ENCODE results near the gene PRKG1. TPM values are rescaled to one million over a fixed set of nuclear protein-coding genes. Genes with fewer than 3 reads are reported as not detected.

The PRKG1 gene
- total RNA-seq, 1 experiment from 2014 or later = 136 TPM

- DNase-seq (ENCODE audit: low spot score) = no peak
- in situ Hi-C loops (cut with HindIII; ENCODE audit: low sequenced_read_pairs) = no loop called here
Observed at GRCh38 chr10:52105301-52105700, 1031.0 kb downstream of the PRKG1 start.

GRCh38 chr10:52106011-52106410, 1031.7 kb downstream of the PRKG1 start:
- in situ Hi-C loops (cut with HindIII; ENCODE audit: low sequenced_read_pairs) = no loop called here
- DNase-seq (ENCODE audit: low spot score) = no peak

DNA sequence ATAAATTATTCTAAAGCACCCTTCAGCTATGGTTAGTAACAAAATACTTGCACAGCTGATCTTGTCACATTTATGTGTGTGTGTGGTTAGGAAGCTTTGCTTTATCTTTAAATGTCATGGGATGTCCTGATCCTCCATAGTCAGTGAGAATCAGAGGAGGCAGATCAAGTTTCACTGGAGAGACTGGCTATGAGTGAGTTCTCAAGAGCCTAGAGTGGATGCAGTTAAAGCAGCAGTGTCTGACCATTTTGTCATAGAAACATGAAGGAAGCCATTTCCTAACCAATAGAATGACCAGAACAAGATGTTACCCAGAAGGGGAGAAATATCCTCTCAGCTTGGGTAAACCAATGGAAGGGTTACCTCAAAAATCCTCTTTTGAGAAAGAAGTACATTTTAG, 1032.6 kb downstream of the PRKG1 start:
- DNase-seq (ENCODE audit: low spot score) = no peak
- in situ Hi-C loops (cut with HindIII; ENCODE audit: low sequenced_read_pairs) = no loop called here

- in situ Hi-C loops (cut with HindIII; ENCODE audit: low sequenced_read_pairs) = no loop called here
- DNase-seq (ENCODE audit: low spot score) = no peak
Observed at GRCh38 chr10:52108236-52108635, 1033.9 kb downstream of the PRKG1 start.

GRCh38 chr10:52110576-52110975, 1036.3 kb downstream of the PRKG1 start:
- in situ Hi-C loops (cut with HindIII; ENCODE audit: low sequenced_read_pairs) = no loop called here
- no peak for DNase-seq (ENCODE audit: low spot score)

DNA sequence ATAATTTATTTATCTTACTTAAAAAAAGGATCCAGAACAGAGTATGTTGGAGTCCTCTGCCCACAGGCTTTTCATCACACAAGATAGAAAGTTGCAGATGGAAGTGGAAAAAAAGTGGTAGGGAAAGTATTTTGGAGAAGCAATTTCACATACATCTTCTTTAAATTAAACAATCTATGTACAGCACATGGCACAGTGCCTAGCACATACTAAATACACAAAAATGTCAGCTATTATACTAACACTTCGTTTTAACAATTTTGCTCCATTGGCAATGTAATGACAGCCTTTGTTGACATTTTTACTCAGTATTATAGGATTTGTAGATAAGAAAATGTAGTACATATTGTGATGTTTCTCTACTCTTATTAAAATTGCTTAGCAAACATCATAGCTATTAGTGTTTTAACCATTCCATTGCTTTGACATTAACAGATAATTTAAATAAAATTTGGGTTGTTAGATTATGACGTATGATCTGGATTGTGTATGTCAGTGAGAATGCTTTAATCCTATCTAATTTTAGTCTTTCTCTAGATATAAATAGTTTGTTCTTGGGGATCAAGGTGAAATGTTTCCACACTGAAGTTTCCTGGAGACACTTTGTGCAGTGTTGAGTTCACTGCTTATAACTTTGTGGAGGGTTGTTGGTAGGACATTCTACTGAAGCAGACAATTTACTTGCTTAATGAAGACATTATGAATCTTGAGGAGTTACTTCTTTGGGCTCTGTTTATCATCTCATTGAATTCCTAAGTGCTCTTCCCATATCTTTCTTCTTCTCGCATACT, 1037.0 kb downstream of the PRKG1 start:
- in situ Hi-C loops (cut with HindIII; ENCODE audit: low sequenced_read_pairs) = no loop called here
- DNase-seq (ENCODE audit: low spot score) = no peak

GRCh38 chr10:52115823-52116222, 1041.5 kb downstream of the PRKG1 start:
- no peak for DNase-seq (ENCODE audit: low spot score)
- in situ Hi-C loops (cut with HindIII; ENCODE audit: low sequenced_read_pairs) = no loop called here

DNA sequence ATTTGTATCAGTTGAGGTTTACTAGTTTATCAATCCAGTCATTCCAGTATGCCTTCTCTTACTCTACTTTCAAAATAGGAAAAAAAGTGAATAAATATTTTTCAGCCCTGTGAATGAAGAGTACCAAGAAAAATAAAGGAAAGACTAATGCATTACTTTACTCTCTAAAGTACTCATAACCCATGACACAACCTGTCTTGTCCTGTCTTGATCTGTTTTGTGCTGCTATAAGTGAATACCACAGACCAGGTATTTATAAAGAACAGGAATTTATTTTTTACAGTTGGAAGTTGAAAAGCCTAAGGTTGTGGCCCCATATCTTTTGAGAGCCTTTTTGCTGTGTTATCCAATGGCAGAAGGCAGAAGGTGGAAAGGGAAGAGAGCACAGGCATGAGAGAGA, 1045.2 kb downstream of the PRKG1 start:
- in situ Hi-C loops (cut with HindIII; ENCODE audit: low sequenced_read_pairs) = no loop called here
- DNase-seq (ENCODE audit: low spot score) = no peak

- in situ Hi-C loops (cut with HindIII; ENCODE audit: low sequenced_read_pairs) = no loop called here
- DNase-seq (ENCODE audit: low spot score) = no peak
Observed at GRCh38 chr10:52121688-52122087, 1047.4 kb downstream of the PRKG1 start.

DNA sequence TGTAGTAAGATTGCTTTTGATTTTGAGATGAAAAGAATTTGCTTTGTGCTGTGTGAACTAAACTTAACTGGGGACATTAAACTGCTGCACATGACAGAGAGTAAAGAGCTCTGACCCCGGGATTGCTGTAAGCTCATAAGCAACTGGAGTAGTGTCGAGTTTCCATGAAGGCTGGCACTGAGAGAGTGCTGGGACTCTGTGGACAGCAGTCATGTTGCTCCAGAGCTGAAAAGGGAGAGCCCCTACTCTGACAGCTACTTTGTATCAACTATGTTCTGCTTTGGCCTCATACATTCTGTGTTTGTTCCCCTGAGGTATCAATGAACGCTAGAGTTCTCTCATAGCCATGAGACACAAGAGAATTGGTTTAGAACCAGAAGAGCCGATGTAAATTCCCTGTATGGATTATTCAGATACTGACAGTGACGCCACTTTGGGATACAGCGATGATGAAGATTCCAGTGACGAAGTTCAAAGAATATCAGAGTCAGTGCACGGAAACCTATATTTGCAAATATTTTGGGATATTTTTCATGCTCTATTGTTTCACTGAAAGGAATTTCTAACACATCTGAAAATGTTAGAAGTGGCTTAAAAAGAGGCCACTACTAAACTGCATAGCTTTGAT, 1053.9 kb downstream of the PRKG1 start:
- in situ Hi-C loops (cut with HindIII; ENCODE audit: low sequenced_read_pairs) = no loop called here

DNA sequence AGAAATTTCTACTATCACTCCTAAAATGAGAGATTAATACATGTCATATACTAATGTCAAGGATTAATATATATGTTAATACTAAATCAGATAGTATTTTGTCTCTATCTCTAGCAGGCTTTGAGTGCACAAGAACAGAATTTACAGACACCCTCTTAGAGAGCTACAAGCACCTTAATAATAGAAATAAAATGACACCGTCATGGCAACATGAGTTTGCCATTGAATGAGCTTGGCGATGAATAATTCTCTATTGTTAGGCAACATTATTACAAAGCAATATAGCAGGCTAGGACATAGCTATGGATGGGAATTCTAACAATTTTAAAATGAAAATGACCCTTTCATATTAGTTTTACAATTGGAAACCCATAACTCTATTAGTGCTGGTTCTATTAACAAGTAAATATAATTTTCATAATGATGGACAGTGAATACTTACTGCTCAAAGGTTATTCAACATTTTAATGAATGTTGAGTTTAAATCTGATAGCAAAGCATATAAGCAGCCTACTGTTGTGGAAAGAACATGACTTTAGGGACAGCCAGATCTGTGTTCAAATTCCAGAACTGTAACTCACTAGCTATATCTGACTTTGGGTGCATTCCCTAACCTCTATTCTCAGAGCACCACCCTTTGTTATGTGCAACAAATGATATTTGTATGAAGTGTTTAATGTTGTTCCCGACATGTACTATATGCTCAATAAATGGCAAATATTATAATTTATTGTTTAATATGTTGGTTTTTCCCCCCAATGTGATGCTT, 1055.3 kb downstream of the PRKG1 start:
- in situ Hi-C loops (cut with HindIII; ENCODE audit: low sequenced_read_pairs) = no loop called here
- no peak for DNase-seq (ENCODE audit: low spot score)

More for the DNA sequence above, 1053.9 kb downstream of the PRKG1 start:
- DNase-seq (ENCODE audit: low spot score) = no peak

DNA sequence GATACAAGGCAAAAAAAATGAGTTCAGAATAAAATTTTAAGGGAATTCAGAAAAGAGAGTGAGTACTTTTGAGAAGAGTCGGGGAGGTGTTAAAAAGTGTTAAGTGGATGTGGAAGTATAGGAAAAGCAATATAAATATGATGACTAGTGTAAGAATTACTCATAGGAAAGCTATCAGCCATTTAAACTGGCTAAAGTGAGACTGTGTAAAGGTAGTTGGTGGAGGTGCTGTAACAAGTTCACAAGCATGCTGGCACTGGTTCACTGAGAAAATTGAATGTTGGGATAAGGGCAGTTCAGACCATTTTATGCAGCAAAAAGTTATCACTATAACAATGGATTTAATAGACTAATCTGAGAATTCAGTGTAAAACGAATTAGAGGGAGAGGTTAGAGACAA, 1060.8 kb downstream of the PRKG1 start:
- in situ Hi-C loops (cut with HindIII; ENCODE audit: low sequenced_read_pairs) = no loop called here
- no peak for DNase-seq (ENCODE audit: low spot score)

- no peak for DNase-seq (ENCODE audit: low spot score)
- in situ Hi-C loops (cut with HindIII; ENCODE audit: low sequenced_read_pairs) = no loop called here
Observed at GRCh38 chr10:52136921-52137320, 1062.6 kb downstream of the PRKG1 start.

GRCh38 chr10:52143338-52143737, 1069.1 kb downstream of the PRKG1 start:
- DNase-seq (ENCODE audit: low spot score) = no peak
- in situ Hi-C loops (cut with HindIII; ENCODE audit: low sequenced_read_pairs) = no loop called here

- DNase-seq (ENCODE audit: low spot score) = no peak
Observed at GRCh38 chr10:52145636-52146035, 1071.3 kb downstream of the PRKG1 start.

DNA sequence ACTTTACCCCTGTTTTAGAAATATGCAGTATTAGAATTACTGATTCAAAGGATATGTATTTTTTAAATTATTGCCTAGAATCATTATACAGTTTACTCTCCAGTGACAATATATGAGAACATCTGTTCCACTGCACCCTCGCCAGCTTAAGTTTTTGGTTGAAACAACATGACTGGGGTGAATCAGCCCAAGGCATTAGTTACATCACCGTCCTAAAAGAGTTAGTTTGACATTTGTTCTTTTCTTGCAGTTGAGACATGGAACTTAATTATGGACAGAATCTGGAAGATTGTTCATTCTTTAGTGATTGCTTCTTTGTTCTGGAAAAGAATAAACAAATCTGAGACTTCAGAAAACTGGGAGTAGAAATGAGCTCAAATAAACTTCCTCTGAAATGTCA, 1072.5 kb downstream of the PRKG1 start:
- in situ Hi-C loops (cut with HindIII; ENCODE audit: low sequenced_read_pairs) = no loop called here
- DNase-seq (ENCODE audit: low spot score) = no peak

More at GRCh38 chr10:52145636-52146035, 1071.3 kb downstream of the PRKG1 start:
- in situ Hi-C loops (cut with HindIII; ENCODE audit: low sequenced_read_pairs) = no loop called here

DNA sequence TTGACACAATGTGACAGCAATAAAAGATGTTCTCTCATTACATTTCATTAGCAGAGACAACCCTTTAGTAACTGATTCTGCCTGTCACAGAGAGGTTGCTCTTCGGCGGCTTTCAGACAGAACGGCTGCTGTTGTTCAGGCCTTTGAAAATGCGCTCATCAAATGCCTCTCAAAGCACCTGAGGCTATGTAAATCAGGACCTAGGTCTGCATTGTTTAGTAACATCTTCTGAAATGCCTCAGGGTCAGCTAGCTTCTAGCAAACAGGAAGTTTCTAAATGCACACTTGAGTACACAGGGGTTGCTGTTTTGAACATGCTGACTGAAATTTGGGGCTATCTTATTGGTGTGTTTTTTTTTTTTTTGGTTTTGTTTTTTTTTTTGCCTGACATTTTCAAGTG, 1096.5 kb downstream of the PRKG1 start:
- no peak for DNase-seq (ENCODE audit: low spot score)
- in situ Hi-C loops (cut with HindIII; ENCODE audit: low sequenced_read_pairs) = no loop called here

DNA sequence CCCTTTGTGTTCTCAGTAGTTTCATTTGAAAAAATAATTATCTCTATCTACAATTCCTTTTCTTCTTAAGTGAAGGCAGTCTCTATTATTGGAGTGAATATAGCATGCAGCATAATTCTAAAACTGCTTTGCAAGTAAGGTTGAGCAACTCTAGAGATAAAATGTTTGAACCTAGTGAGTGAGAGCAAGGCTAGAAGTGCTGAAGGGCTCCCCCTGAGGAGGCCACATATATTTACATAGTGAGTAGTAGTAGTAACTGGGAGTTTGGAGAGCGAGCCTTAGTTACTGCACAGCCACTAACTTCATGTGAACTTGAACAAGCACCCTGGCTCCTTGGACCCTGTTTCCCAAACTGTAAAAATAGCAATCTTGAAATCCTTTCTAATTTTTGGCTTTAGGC, 1098.3 kb downstream of the PRKG1 start:
- DNase-seq (ENCODE audit: low spot score) = no peak
- in situ Hi-C loops (cut with HindIII; ENCODE audit: low sequenced_read_pairs) = no loop called here

- in situ Hi-C loops (cut with HindIII; ENCODE audit: low sequenced_read_pairs) = no loop called here
Observed at GRCh38 chr10:52185256-52185655, 1111.0 kb downstream of the PRKG1 start.

More at GRCh38 chr10:52185256-52185655, 1111.0 kb downstream of the PRKG1 start:
- no peak for DNase-seq (ENCODE audit: low spot score)

Measured in G401 (cell line).